Nephron (organoid): Measurements from ENCODE around the gene AFF1.

Experiments used
- H3K27ac Mint-ChIP-seq, 3 experiments: 2 replicates each; pipeline ENCODE4 v1.8.0; 2020; ENCODE audit warnings: mixed read lengths in 3 of 3, mild to moderate bottlenecking in 2 of 3, moderate library complexity in 1 of 3
- H3K27me3 Mint-ChIP-seq: 2 replicates; pipeline ENCODE4 v1.8.0; 2021; ENCODE audit warnings: low read depth, mild to moderate bottlenecking, moderate library complexity, mixed read lengths
- H3K36me3 Mint-ChIP-seq: 2 replicates; pipeline ENCODE4 v1.8.0; 2020; ENCODE audit warnings: low read depth, mixed read lengths
- H3K4me1 Mint-ChIP-seq: 2 replicates; pipeline ENCODE4 v1.8.0; 2020; ENCODE audit warnings: mixed read lengths
- H3K4me3 Mint-ChIP-seq, 3 experiments: 2 replicates each; pipeline ENCODE4 v1.8.0; 2020; ENCODE audit warnings: mild to moderate bottlenecking in 3 of 3, mixed read lengths in 3 of 3, moderate library complexity in 2 of 3
- H3K9me3 Mint-ChIP-seq: 2 replicates; pipeline ENCODE4 v1.8.0; 2020; ENCODE audit warnings: mixed read lengths
- CTCF ChIP-seq, 3 experiments: fragments of 200-600 bp; sonication (generic); IDR thresholded peaks; one replicate each; pipeline ENCODE4 v1.5.0; 2021; ENCODE audit warnings: antibody characterized with exemption in 3 of 3; ENCODE audit not compliant: unreplicated experiment in 3 of 3

The AFF1 gene

GRCh38 chr4:86893136-86893535 is 41.7 kb upstream of the AFF1 start:
- peaks cover 7% of the 10 kb centered on the region for H3K27me3 Mint-ChIP-seq
- H3K4me3 Mint-ChIP-seq, result peak overlapping the region; percentile 87 to 93 (median 92)
- TF ChIP-seq CTCF (IDR thresholded peaks at IDR 0.05; ENCODE audit: unreplicated experiment in 3 of 3), result no peak
- no peaks in the 10 kb centered on the region for H3K36me3 Mint-ChIP-seq
- no peaks in the 10 kb centered on the region for H3K9me3 Mint-ChIP-seq
- H3K27ac Mint-ChIP-seq, result peak overlapping the region; percentile 78 to 93 (median 85)
- peaks cover 6% of the 10 kb centered on the region for H3K4me1 Mint-ChIP-seq

- Mint-ChIP-seq H3K9me3 (no peaks in the 10 kb centered on the region), H3K27me3 (peaks cover 5% of the 10 kb centered on the region), H3K4me3 (peak overlapping the region in 1 of 3 experiments; percentile 44), H3K36me3 (no peaks in the 10 kb centered on the region), H3K4me1 (peaks cover 6% of the 10 kb centered on the region), H3K27ac (no peak overlapping the region)
- no peak for TF ChIP-seq CTCF (IDR thresholded peaks at IDR 0.05; ENCODE audit: unreplicated experiment in 3 of 3)
Measured at GRCh38 chr4:86894455-86894854, 40.4 kb upstream of the AFF1 start.

GRCh38 chr4:86895692-86896488 is 38.9 kb upstream of the AFF1 start:
- no peaks in the 10 kb centered on the region for H3K27me3 Mint-ChIP-seq
- peak; percentile 76 to 84 (median 80) for TF ChIP-seq CTCF (IDR thresholded peaks at IDR 0.05; ENCODE audit: unreplicated experiment in 3 of 3)
- H3K4me3 Mint-ChIP-seq, result no peak overlapping the region
- H3K4me1 Mint-ChIP-seq, result peaks cover 6% of the 10 kb centered on the region
- H3K9me3 Mint-ChIP-seq, result no peaks in the 10 kb centered on the region
- H3K27ac Mint-ChIP-seq, result no peak overlapping the region
- H3K36me3 Mint-ChIP-seq, result no peaks in the 10 kb centered on the region

GRCh38 chr4:86896596-86896995 is 38.2 kb upstream of the AFF1 start:
- Mint-ChIP-seq H3K27ac (no peak overlapping the region), H3K4me3 (no peak overlapping the region), H3K36me3 (no peaks in the 10 kb centered on the region), H3K9me3 (no peaks in the 10 kb centered on the region), H3K4me1 (peaks cover 6% of the 10 kb centered on the region), H3K27me3 (no peaks in the 10 kb centered on the region)
- no peak for TF ChIP-seq CTCF (IDR thresholded peaks at IDR 0.05; ENCODE audit: unreplicated experiment in 3 of 3)

- Mint-ChIP-seq H3K4me3 (no peak overlapping the region), H3K9me3 (no peaks in the 10 kb centered on the region), H3K27ac (no peak overlapping the region), H3K36me3 (no peaks in the 10 kb centered on the region), H3K4me1 (no peaks in the 10 kb centered on the region), H3K27me3 (no peaks in the 10 kb centered on the region)
- peak in 1 of 3 experiments; percentile 37 for TF ChIP-seq CTCF (IDR thresholded peaks at IDR 0.05; ENCODE audit: unreplicated experiment in 3 of 3)
Measured at GRCh38 chr4:86898562-86898961, 36.2 kb upstream of the AFF1 start.

GRCh38 chr4:86901864-86902263 is 32.9 kb upstream of the AFF1 start:
- no peaks in the 10 kb centered on the region for H3K4me1 Mint-ChIP-seq
- no peaks in the 10 kb centered on the region for H3K27me3 Mint-ChIP-seq
- no peak overlapping the region for H3K27ac Mint-ChIP-seq
- H3K36me3 Mint-ChIP-seq, result no peaks in the 10 kb centered on the region
- no peak overlapping the region for H3K4me3 Mint-ChIP-seq
- no peak for TF ChIP-seq CTCF (IDR thresholded peaks at IDR 0.05; ENCODE audit: unreplicated experiment in 3 of 3)
- H3K9me3 Mint-ChIP-seq, result no peaks in the 10 kb centered on the region
